ENCODE results near the gene TRIM38. TPM values are rescaled to one million over a fixed set of nuclear protein-coding genes. Genes with fewer than 3 reads are reported as not detected.

The TRIM38 gene
- polyA plus RNA-seq, 1 donor from 2014 or later, result not detected

DNA sequence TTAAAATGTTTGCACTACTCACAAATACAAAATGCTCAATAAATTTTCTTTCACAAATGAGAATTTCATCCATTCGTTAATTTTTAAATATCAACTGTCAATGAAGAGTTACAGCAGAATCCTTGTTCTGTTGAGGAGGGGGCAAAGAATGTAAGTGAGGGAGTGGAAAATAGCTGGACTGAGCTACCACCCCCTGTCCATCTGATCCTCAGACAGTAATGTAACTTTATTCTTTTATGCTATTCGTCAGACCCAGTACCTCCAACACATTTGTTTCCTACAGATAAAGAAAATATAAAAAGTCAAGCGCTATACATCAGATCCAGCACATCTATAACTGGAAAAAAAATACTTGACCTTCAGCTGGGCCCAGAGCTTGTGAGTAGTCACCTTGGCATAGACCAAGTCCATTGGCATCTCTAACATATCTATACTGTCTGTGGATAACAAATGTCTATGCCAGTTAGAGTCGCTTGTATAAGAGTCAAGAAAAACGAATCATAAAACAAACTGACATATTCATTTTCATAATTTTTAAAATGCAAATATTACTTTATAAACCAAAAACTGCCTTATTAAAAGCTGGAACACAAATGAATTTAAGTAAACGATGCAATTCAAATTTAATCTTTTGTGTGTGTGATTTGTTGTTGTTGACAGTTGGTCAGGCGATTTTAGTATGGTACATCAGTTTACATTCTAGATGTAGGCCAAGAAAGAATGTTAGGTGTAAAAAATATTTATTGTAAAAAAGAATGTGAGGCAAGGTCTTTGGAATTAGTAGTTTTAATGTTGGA is 67.5 kb downstream of the TRIM38 start:
- H3K4me2 ChIP-seq (ENCODE audit: low read length), result no peak overlapping the region
- no peak overlapping the region for H2AFZ ChIP-seq (ENCODE audit: low read depth, low read length)
- H3K36me3 ChIP-seq (ENCODE audit: insufficient read depth, low read length), result no peaks in the 10 kb centered on the region
- TF ChIP-seq MXI1 (conservative IDR thresholded peaks at IDR 0.05; ENCODE audit: poor library complexity, severe bottlenecking) (no peak), SMC3 (conservative IDR thresholded peaks at IDR 0.05; ENCODE audit: poor library complexity) (no peak), TAF1 (IDR thresholded peaks at IDR 0.05; ENCODE audit: low read depth) (no peak), EP300 (conservative IDR thresholded peaks at IDR 0.05; ENCODE audit: poor library complexity, severe bottlenecking) (no peak), POLR2AphosphoS5 (IDR thresholded peaks at IDR 0.05) (no peak), RAD21 (conservative IDR thresholded peaks at IDR 0.05) (no peak), EZH2 (IDR thresholded peaks at IDR 0.05; ENCODE audit: borderline replicate concordance, insufficient read depth, low read length, poor library complexity, severe bottlenecking) (no peak)
- TF ChIP-seq, protein P1, sequence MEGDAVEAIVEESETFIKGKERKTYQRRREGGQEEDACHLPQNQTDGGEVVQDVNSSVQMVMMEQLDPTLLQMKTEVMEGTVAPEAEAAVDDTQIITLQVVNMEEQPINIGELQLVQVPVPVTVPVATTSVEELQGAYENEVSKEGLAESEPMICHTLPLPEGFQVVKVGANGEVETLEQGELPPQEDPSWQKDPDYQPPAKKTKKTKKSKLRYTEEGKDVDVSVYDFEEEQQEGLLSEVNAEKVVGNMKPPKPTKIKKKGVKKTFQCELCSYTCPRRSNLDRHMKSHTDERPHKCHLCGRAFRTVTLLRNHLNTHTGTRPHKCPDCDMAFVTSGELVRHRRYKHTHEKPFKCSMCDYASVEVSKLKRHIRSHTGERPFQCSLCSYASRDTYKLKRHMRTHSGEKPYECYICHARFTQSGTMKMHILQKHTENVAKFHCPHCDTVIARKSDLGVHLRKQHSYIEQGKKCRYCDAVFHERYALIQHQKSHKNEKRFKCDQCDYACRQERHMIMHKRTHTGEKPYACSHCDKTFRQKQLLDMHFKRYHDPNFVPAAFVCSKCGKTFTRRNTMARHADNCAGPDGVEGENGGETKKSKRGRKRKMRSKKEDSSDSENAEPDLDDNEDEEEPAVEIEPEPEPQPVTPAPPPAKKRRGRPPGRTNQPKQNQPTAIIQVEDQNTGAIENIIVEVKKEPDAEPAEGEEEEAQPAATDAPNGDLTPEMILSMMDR (IDR thresholded peaks at IDR 0.05; ENCODE audit: poor library complexity, severe bottlenecking), result no peak
- TF ChIP-seq, protein P2, sequence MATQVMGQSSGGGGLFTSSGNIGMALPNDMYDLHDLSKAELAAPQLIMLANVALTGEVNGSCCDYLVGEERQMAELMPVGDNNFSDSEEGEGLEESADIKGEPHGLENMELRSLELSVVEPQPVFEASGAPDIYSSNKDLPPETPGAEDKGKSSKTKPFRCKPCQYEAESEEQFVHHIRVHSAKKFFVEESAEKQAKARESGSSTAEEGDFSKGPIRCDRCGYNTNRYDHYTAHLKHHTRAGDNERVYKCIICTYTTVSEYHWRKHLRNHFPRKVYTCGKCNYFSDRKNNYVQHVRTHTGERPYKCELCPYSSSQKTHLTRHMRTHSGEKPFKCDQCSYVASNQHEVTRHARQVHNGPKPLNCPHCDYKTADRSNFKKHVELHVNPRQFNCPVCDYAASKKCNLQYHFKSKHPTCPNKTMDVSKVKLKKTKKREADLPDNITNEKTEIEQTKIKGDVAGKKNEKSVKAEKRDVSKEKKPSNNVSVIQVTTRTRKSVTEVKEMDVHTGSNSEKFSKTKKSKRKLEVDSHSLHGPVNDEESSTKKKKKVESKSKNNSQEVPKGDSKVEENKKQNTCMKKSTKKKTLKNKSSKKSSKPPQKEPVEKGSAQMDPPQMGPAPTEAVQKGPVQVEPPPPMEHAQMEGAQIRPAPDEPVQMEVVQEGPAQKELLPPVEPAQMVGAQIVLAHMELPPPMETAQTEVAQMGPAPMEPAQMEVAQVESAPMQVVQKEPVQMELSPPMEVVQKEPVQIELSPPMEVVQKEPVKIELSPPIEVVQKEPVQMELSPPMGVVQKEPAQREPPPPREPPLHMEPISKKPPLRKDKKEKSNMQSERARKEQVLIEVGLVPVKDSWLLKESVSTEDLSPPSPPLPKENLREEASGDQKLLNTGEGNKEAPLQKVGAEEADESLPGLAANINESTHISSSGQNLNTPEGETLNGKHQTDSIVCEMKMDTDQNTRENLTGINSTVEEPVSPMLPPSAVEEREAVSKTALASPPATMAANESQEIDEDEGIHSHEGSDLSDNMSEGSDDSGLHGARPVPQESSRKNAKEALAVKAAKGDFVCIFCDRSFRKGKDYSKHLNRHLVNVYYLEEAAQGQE (IDR thresholded peaks at IDR 0.05; ENCODE audit: borderline replicate concordance), result no peak
- H4K20me1 ChIP-seq (ENCODE audit: insufficient read depth), result no peaks in the 10 kb centered on the region
- peaks cover 15% of the 10 kb centered on the region for H3F3A ChIP-seq (ENCODE audit: insufficient read depth, low read length, poor library complexity, severe bottlenecking)
- H3K4me3 ChIP-seq (ENCODE audit: low read length), result no peak overlapping the region
- no peak overlapping the region for H3K9ac ChIP-seq (ENCODE audit: low read length)
- H3K9me3 ChIP-seq (ENCODE audit: low read length), result no peaks in the 10 kb centered on the region
- H3K79me2 ChIP-seq (replicated peaks; ENCODE audit: insufficient read depth, low read length), result no peaks in the 10 kb centered on the region
- H3K27ac ChIP-seq (ENCODE audit: low read length), result no peak overlapping the region
- H3K27me3 ChIP-seq (ENCODE audit: insufficient read depth, low read depth, low read length), result no peaks in the 10 kb centered on the region
- H3K9me2 ChIP-seq (ENCODE audit: insufficient read depth, low read length), result no peaks in the 10 kb centered on the region

DNA sequence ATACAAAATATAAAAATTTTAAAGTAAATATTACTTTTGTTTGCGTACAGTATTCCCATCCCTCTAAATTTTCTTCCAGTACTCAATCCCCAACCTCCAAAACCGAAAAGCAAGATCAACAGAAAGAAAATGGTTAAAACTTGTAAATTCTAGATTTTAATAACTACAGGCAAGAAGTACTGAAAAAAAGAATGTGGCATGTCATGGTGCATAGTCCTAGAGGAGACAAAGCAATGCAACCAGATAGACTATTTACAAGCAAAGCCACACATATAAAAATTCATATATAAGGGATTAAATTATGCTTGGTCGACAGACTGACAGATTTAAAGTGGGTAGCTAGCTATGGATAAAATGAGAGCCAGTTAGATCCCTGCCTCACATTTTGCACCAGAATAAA is 68.1 kb downstream of the TRIM38 start:
- H3K79me2 ChIP-seq (replicated peaks; ENCODE audit: insufficient read depth, low read length), result no peaks in the 10 kb centered on the region
- H3K4me2 ChIP-seq (ENCODE audit: low read length), result no peak overlapping the region
- TF ChIP-seq, protein P2 (IDR thresholded peaks at IDR 0.05; ENCODE audit: borderline replicate concordance), result no peak
- TF ChIP-seq POLR2AphosphoS5 (IDR thresholded peaks at IDR 0.05) (no peak), EP300 (conservative IDR thresholded peaks at IDR 0.05; ENCODE audit: poor library complexity, severe bottlenecking) (no peak), TAF1 (IDR thresholded peaks at IDR 0.05; ENCODE audit: low read depth) (no peak), RAD21 (conservative IDR thresholded peaks at IDR 0.05) (no peak), SMC3 (conservative IDR thresholded peaks at IDR 0.05; ENCODE audit: poor library complexity) (no peak), EZH2 (IDR thresholded peaks at IDR 0.05; ENCODE audit: borderline replicate concordance, insufficient read depth, low read length, poor library complexity, severe bottlenecking) (no peak), MXI1 (conservative IDR thresholded peaks at IDR 0.05; ENCODE audit: poor library complexity, severe bottlenecking) (no peak)
- TF ChIP-seq, protein P1 (IDR thresholded peaks at IDR 0.05; ENCODE audit: poor library complexity, severe bottlenecking), result no peak
- H4K20me1 ChIP-seq (ENCODE audit: insufficient read depth), result no peaks in the 10 kb centered on the region
- H3K9me2 ChIP-seq (ENCODE audit: insufficient read depth, low read length), result no peaks in the 10 kb centered on the region
- no peak overlapping the region for H3K27ac ChIP-seq (ENCODE audit: low read length)
- H2AFZ ChIP-seq (ENCODE audit: low read depth, low read length), result no peak overlapping the region
- no peaks in the 10 kb centered on the region for H3K9me3 ChIP-seq (ENCODE audit: low read length)
- H3K9ac ChIP-seq (ENCODE audit: low read length), result no peak overlapping the region
- H3K27me3 ChIP-seq (ENCODE audit: insufficient read depth, low read depth, low read length), result no peaks in the 10 kb centered on the region
- no peak overlapping the region for H3K4me3 ChIP-seq (ENCODE audit: low read length)
- H3F3A ChIP-seq (ENCODE audit: insufficient read depth, low read length, poor library complexity, severe bottlenecking), result peaks cover 13% of the 10 kb centered on the region
- H3K36me3 ChIP-seq (ENCODE audit: insufficient read depth, low read length), result no peaks in the 10 kb centered on the region

Data from neural cell (in vitro differentiated cells).